Measurements from ENCODE around the gene ZNF385C. TPM values are rescaled to one million over a fixed set of nuclear protein-coding genes. Genes with fewer than 3 reads are reported as not detected.
A peak's percentile ranks its signal among the peaks of the same experiment; 100 is the strongest.

ZNF385C gene
- total and polyA plus RNA-seq, 4 donors = 0.03 to 0.19 (median 0.06) TPM; not detected in 1

DNA sequence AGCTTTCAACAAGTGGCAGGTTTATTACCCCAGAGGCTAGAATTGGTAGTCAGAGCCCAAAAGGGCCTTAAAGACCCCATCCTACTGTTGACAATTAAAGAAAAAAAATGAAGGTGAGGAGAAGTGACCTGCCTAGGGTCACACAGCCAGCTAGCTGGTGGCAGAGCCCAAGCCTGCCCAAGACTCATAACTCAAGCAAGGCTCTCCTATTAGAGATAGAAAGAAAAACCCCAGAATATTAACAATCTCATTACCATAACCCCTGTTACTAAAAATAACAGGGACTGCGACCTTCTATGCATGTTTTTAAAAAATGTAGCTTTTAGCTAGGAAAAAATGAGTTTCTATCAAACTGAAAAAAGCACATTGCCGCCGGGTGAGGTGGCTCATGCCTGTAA, 38.4 kb upstream of the ZNF385C start:
- peaks cover 0 to 4% (median 2%) of the 10 kb centered on the region in 4 donors for H3K36me3 ChIP-seq (ENCODE audit: control insufficient read depth in 4 of 4, insufficient read depth in 3 of 4, low read depth in 1 of 4, low read length in 3 of 4)
- H3K27ac ChIP-seq (ENCODE audit: low read depth in 1 of 2, low read length in 2 of 2) = peak overlapping the region; percentile 88 to 95
- peaks cover 14 to 42% (median 22%) of the 10 kb centered on the region in 4 donors for H3K4me1 ChIP-seq (ENCODE audit: control insufficient read depth in 4 of 4, insufficient read depth in 4 of 4, low read length in 3 of 4)
- no peaks in the 10 kb centered on the region for H3K27me3 ChIP-seq (ENCODE audit: control insufficient read depth in 4 of 4, insufficient read depth in 4 of 4, low read length in 3 of 4)
- H3K4me3 ChIP-seq (ENCODE audit: low read depth in 1 of 3, low read length in 3 of 3) = peak overlapping the region in 2 of 3 donors; percentile 35 to 41
- WGBS = 83% methylated on average over 3 of the region's 3 CpGs
- H3K9ac ChIP-seq (ENCODE audit: low read depth in 1 of 2, low read length in 2 of 2) = no peak overlapping the region
- H3K9me3 ChIP-seq (ENCODE audit: control insufficient read depth in 4 of 4, low read length in 3 of 4) = no peaks in the 10 kb centered on the region
- TF ChIP-seq ATF3 (IDR thresholded peaks at IDR 0.05) (no peak), HNF4G (IDR thresholded peaks at IDR 0.05) (no peak), CTCF (IDR thresholded peaks at IDR 0.05; ENCODE audit: low read depth, low read length, missing input control) (no peak), JUND (IDR thresholded peaks at IDR 0.05) (no peak), REST (IDR thresholded peaks at IDR 0.05) (no peak), NR2F2 (IDR thresholded peaks at IDR 0.05) (no peak), GABPA (IDR thresholded peaks at IDR 0.05 in 1 of 2, conservative IDR thresholded peaks at IDR 0.05 in 1 of 2) (no peak), YY1 (IDR thresholded peaks at IDR 0.05) (no peak), FOXA2 (IDR thresholded peaks at IDR 0.05) (no peak), MAX (IDR thresholded peaks at IDR 0.05) (no peak), RAD21 (IDR thresholded peaks at IDR 0.05) (no peak), HNF4A (conservative IDR thresholded peaks at IDR 0.05) (no peak), EGR1 (IDR thresholded peaks at IDR 0.05; ENCODE audit: low read depth in 2 of 2) (no peak), RXRA (IDR thresholded peaks at IDR 0.05) (no peak), TAF1 (conservative IDR thresholded peaks at IDR 0.05) (no peak), FOXA1 (IDR thresholded peaks at IDR 0.05) (no peak)
- TF ChIP-seq, protein P1, sequence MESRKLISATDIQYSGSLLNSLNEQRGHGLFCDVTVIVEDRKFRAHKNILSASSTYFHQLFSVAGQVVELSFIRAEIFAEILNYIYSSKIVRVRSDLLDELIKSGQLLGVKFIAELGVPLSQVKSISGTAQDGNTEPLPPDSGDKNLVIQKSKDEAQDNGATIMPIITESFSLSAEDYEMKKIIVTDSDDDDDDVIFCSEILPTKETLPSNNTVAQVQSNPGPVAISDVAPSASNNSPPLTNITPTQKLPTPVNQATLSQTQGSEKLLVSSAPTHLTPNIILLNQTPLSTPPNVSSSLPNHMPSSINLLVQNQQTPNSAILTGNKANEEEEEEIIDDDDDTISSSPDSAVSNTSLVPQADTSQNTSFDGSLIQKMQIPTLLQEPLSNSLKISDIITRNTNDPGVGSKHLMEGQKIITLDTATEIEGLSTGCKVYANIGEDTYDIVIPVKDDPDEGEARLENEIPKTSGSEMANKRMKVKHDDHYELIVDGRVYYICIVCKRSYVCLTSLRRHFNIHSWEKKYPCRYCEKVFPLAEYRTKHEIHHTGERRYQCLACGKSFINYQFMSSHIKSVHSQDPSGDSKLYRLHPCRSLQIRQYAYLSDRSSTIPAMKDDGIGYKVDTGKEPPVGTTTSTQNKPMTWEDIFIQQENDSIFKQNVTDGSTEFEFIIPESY (IDR thresholded peaks at IDR 0.05) = no peak
- DNase-seq (ENCODE audit: low spot score) = no peak
